H9 (cell line): ENCODE results near the gene DNAJB11. TPM values are rescaled to one million over a fixed set of nuclear protein-coding genes. Genes with fewer than 3 reads are reported as not detected.

Experiments used
- DNase-seq: peaks from one replicate; pipeline ENCODE4 v3.0.0-alpha.2; 2017
- H2AFZ ChIP-seq: one replicate; pipeline ENCODE4 v1.6.1; 2013; ENCODE audit warnings: mild to moderate bottlenecking, low read length, control low read depth, moderate library complexity
- H2AK5ac ChIP-seq: 2 replicates; pipeline ENCODE4 v1.6.1; 2013; ENCODE audit warnings: low read length, control low read depth, mixed read lengths; ENCODE audit not compliant: insufficient read length
- H2BK120ac ChIP-seq: one replicate; pipeline ENCODE4 v1.6.1; 2013; ENCODE audit warnings: low read depth, mild to moderate bottlenecking, low read length, control low read depth, inconsistent platforms; ENCODE audit not compliant: poor library complexity, severe bottlenecking
- H2BK12ac ChIP-seq: 2 replicates; pipeline ENCODE4 v1.6.1; 2013; ENCODE audit warnings: low read length, control low read depth, mixed read lengths, low read depth; ENCODE audit not compliant: insufficient read length
- H2BK15ac ChIP-seq: 2 replicates; pipeline ENCODE4 v1.6.1; 2013; ENCODE audit warnings: low read depth, low read length, control low read depth
- H2BK20ac ChIP-seq: one replicate; pipeline ENCODE4 v1.6.1; 2013; ENCODE audit warnings: low read depth, mild to moderate bottlenecking, low read length, control low read depth, inconsistent platforms; ENCODE audit not compliant: poor library complexity, severe bottlenecking
- H2BK5ac ChIP-seq: 2 replicates; pipeline ENCODE4 v1.6.1; 2013; ENCODE audit warnings: low read length, control low read depth, mixed read lengths; ENCODE audit not compliant: insufficient read length
- H3K14ac ChIP-seq: 2 replicates; pipeline ENCODE4 v1.6.1; 2013; ENCODE audit warnings: low read length, control low read depth; ENCODE audit not compliant: insufficient read depth
- H3K18ac ChIP-seq: 2 replicates; pipeline ENCODE4 v1.6.1; 2013; ENCODE audit warnings: low read depth, mild to moderate bottlenecking, mixed read lengths, low read length, control low read depth; ENCODE audit not compliant: insufficient read length
- H3K23ac ChIP-seq: 2 replicates; pipeline ENCODE4 v1.6.1; 2013; ENCODE audit warnings: low read length, control low read depth, mixed read lengths, low read depth; ENCODE audit not compliant: insufficient read length
- H3K23me2 ChIP-seq: 2 replicates; pipeline ENCODE4 v1.6.1; 2013; ENCODE audit warnings: low read depth, mild to moderate bottlenecking, mixed read lengths, low read length, control low read depth; ENCODE audit not compliant: insufficient read length, poor library complexity, severe bottlenecking
- H3K27ac ChIP-seq: 2 replicates; pipeline ENCODE4 v1.5.1; 2013; ENCODE audit warnings: low read length, control low read depth, mixed read lengths, low read depth; ENCODE audit not compliant: insufficient read length
- H3K27me3 ChIP-seq: 2 replicates; pipeline ENCODE4 v1.6.1; 2013; ENCODE audit warnings: low read length, control low read depth, inconsistent platforms; ENCODE audit not compliant: insufficient read depth
- H3K4ac ChIP-seq: 2 replicates; pipeline ENCODE4 v1.6.1; 2013; ENCODE audit warnings: low read depth, mild to moderate bottlenecking, control low read depth, inconsistent platforms, low read length, moderate library complexity
- H3K4me1 ChIP-seq: 2 replicates; pipeline ENCODE4 v1.6.1; 2013; ENCODE audit warnings: low read length, control low read depth, inconsistent platforms; ENCODE audit not compliant: insufficient read depth
- H3K4me2 ChIP-seq: 2 replicates; pipeline ENCODE4 v1.6.1; 2013; ENCODE audit warnings: low read length, control low read depth, mixed read lengths; ENCODE audit not compliant: insufficient read length, insufficient read depth
- H3K56ac ChIP-seq: 2 replicates; pipeline ENCODE4 v1.6.1; 2013; ENCODE audit warnings: low read depth, mild to moderate bottlenecking, mixed read lengths, low read length, control low read depth; ENCODE audit not compliant: insufficient read length
- H3K79me1 ChIP-seq: 2 replicates; pipeline ENCODE4 v1.6.1; 2013; ENCODE audit warnings: low read depth, mild to moderate bottlenecking, moderate library complexity, low read length, control low read depth, inconsistent platforms; ENCODE audit not compliant: insufficient read depth, poor library complexity, severe bottlenecking
- H3K79me2 ChIP-seq: 2 replicates; pipeline ENCODE4 v1.6.1; 2013; ENCODE audit warnings: low read length, control low read depth, inconsistent platforms; ENCODE audit not compliant: insufficient read depth
- H3K9ac ChIP-seq: 2 replicates; pipeline ENCODE4 v1.6.1; 2013; ENCODE audit warnings: low read length, control low read depth, mixed read lengths; ENCODE audit not compliant: insufficient read length; ENCODE audit errors: extremely low read depth
- H3K9me3 ChIP-seq: one replicate; pipeline ENCODE4 v1.6.1; 2013; ENCODE audit warnings: low read depth, low read length, inconsistent platforms; ENCODE audit not compliant: control insufficient read depth
- H3T11ph ChIP-seq: one replicate; pipeline ENCODE4 v1.6.1; 2013; ENCODE audit warnings: mild to moderate bottlenecking, low read length, control low read depth, inconsistent platforms
- H4K20me1 ChIP-seq: one replicate; pipeline ENCODE4 v1.6.1; 2013; ENCODE audit not compliant: control insufficient read depth, insufficient read length, insufficient read depth
- H4K5ac ChIP-seq: 2 replicates; pipeline ENCODE4 v1.6.1; 2013; ENCODE audit warnings: low read depth, mild to moderate bottlenecking, mixed read lengths, low read length, control low read depth; ENCODE audit not compliant: insufficient read length
- H4K8ac ChIP-seq: replicated peaks from 2 replicates; pipeline ENCODE4 v1.6.1; 2013; ENCODE audit warnings: low read length, control low read depth, mixed read lengths, low read depth; ENCODE audit not compliant: insufficient read length
- H4K91ac ChIP-seq: 2 replicates; pipeline ENCODE4 v1.6.1; 2013; ENCODE audit warnings: low read depth, mild to moderate bottlenecking, moderate library complexity, mixed read lengths, low read length, control low read depth; ENCODE audit not compliant: insufficient read length
- H3K27ac Mint-ChIP-seq, 3 experiments: 2 replicates in 2 of 3; 3 replicates in 1 of 3; pipeline ENCODE4 v1.8.0; 2020 to 2021; ENCODE audit warnings: mixed read lengths in 3 of 3, mild to moderate bottlenecking in 1 of 3, moderate library complexity in 1 of 3
- H3K27me3 Mint-ChIP-seq: 2 replicates; pipeline ENCODE4 v1.8.0; 2021; ENCODE audit warnings: low read depth, mild to moderate bottlenecking, moderate library complexity, mixed read lengths
- H3K36me3 Mint-ChIP-seq, 3 experiments: 2 replicates in 2 of 3; 3 replicates in 1 of 3; pipeline ENCODE4 v1.8.0; 2020 to 2021; ENCODE audit warnings: low read depth in 3 of 3, mixed read lengths in 3 of 3; ENCODE audit not compliant: insufficient read depth in 1 of 3
- H3K4me1 Mint-ChIP-seq, 2 experiments: 2 replicates each; pipeline ENCODE4 v1.8.0; 2020; ENCODE audit warnings: mixed read lengths in 2 of 2
- H3K4me3 Mint-ChIP-seq, 2 experiments: 2 replicates in 1 of 2; 3 replicates in 1 of 2; pipeline ENCODE4 v1.8.0; 2020 to 2021; ENCODE audit warnings: mild to moderate bottlenecking in 2 of 2, mixed read lengths in 2 of 2, moderate library complexity in 1 of 2
- H3K9me3 Mint-ChIP-seq, 2 experiments: 2 replicates in 1 of 2; 3 replicates in 1 of 2; pipeline ENCODE4 v1.8.0; 2020; ENCODE audit warnings: mild to moderate bottlenecking in 2 of 2, mixed read lengths in 2 of 2, moderate library complexity in 1 of 2
- CTCF ChIP-seq: fragments of 200-600 bp; sonication (generic); conservative IDR thresholded peaks from 3 replicates; pipeline ENCODE4 v1.8.0; 2021; ENCODE audit warnings: antibody characterized with exemption, mild to moderate bottlenecking
- WGBS: extraction: QIAGEN DNeasy Blood & Tissue Kit; methylation state at CpG from one replicate; pipeline ENCODE4 v1.1.7; 2013; ENCODE audit warnings: missing lambda C conversion rate, low lambda C conversion rate, mixed read lengths; ENCODE audit not compliant: insufficient read length; ENCODE audit errors: extremely low coverage; 5-methylcytosine and 5-hydroxymethylcytosine counted together
- total RNA-seq: library from RNA; stranded (reverse); gene quantifications from 2 replicates; pipeline ENCODE4 v1.2.1, GENCODE V29; 2021

DNAJB11 gene
- total RNA-seq, 1 experiment from 2014 or later = 61.2 TPM

GRCh38 chr3:186613637-186614265 lies 43.2 kb downstream of the DNAJB11 start:
- no peak overlapping the region for H2AK5ac ChIP-seq
- H2BK20ac ChIP-seq = no peak overlapping the region
- no peak overlapping the region for H2BK5ac ChIP-seq
- no peak overlapping the region for H3K56ac ChIP-seq
- no peak for DNase-seq
- no peak overlapping the region for H4K91ac ChIP-seq
- Mint-ChIP-seq H3K27ac (no peak overlapping the region), H3K27me3 (peaks cover 31% of the 10 kb centered on the region), H3K4me3 (no peak overlapping the region), H3K36me3 (no peaks in the 10 kb centered on the region), H3K9me3 (no peaks in the 10 kb centered on the region), H3K4me1 (peaks cover 14% of the 10 kb centered on the region in 2 experiments)
- H4K5ac ChIP-seq = no peak overlapping the region
- H2AFZ ChIP-seq = no peak overlapping the region
- no peak overlapping the region for H3K27ac ChIP-seq
- no peak overlapping the region for H3K4me2 ChIP-seq
- no peak overlapping the region for H2BK15ac ChIP-seq
- no peaks in the 10 kb centered on the region for H3K79me2 ChIP-seq
- no peak overlapping the region for H3K18ac ChIP-seq
- no peak overlapping the region for H3K9ac ChIP-seq
- no peaks in the 10 kb centered on the region for H3K27me3 ChIP-seq
- TF ChIP-seq CTCF = no peak
- H4K8ac ChIP-seq = no peak overlapping the region
- H3K4ac ChIP-seq = no peak overlapping the region
- no peak overlapping the region for H3K23ac ChIP-seq
- H3K23me2 ChIP-seq = no peaks in the 10 kb centered on the region
- no CpG with 5 or more reads among the region's 4 CpGs for WGBS
- H3K14ac ChIP-seq = no peak overlapping the region
- H3K4me1 ChIP-seq = no peaks in the 10 kb centered on the region; the same call in 1 of the 2 replicates
- H3K79me1 ChIP-seq = no peaks in the 10 kb centered on the region
- H2BK120ac ChIP-seq = no peak overlapping the region
- H2BK12ac ChIP-seq = no peak overlapping the region
- no peak overlapping the region for H3T11ph ChIP-seq
- no peaks in the 10 kb centered on the region for H4K20me1 ChIP-seq
- H3K9me3 ChIP-seq = no peaks in the 10 kb centered on the region
